Panc1 (cell line): Measurements from ENCODE around the gene GRK1. TPM values are rescaled to one million over a fixed set of nuclear protein-coding genes. Genes with fewer than 3 reads are reported as not detected.

Source experiments
- ATAC-seq: fragments of 200-7000 bp; cut with Tn5 transposase; 2 replicates; pipeline ENCODE4 v1.9.1; 2020; ENCODE audit warnings: mild to moderate bottlenecking, moderate library complexity
- BruUV-seq: library from RNA; stranded (reverse); fragments of 400-500 nt; replicated peaks from 2 replicates; lab custom pipeline; 2021; lab: Mats Ljungman, UMichigan
- CTCF ChIA-PET: fragments of 300-600 bp; sonication (Branson Sonifier 250); formaldehyde crosslinking; loops from one replicate; lab custom pipeline; 2022; ENCODE audit warnings: antibody characterized with exemption; lab: Charles Lee
- POLR2A ChIA-PET: fragments of 300-600 bp; sonication (Branson Sonifier 250); formaldehyde crosslinking; loops from one replicate; lab custom pipeline; 2022; ENCODE audit warnings: antibody characterized with exemption; lab: Charles Lee
- DNase-seq: peaks from one replicate; pipeline ENCODE4 v3.0.0-alpha.2; 2010; ENCODE audit warnings: low read depth, low spot score
- H3K27ac ChIP-seq: 2 replicates; pipeline ENCODE4 v1.5.1; 2011; ENCODE audit warnings: mild to moderate bottlenecking, low read length, inconsistent platforms
- H3K27me3 ChIP-seq: fragments of 200-500 bp; sonication (Bioruptor generic); 2 replicates; pipeline ENCODE4 v1.6.0; 2014; ENCODE audit warnings: low read length, inconsistent platforms; ENCODE audit not compliant: control insufficient read depth, insufficient read depth
- H3K36me3 ChIP-seq: fragments of 200-500 bp; sonication (Bioruptor generic); 2 replicates; pipeline ENCODE4 v1.5.1; 2014; ENCODE audit warnings: inconsistent platforms, mild to moderate bottlenecking, low read length, moderate library complexity; ENCODE audit not compliant: control insufficient read depth, insufficient read depth
- H3K4me1 ChIP-seq: 2 replicates; pipeline ENCODE4 v1.5.1; 2011; ENCODE audit warnings: inconsistent platforms, mild to moderate bottlenecking, low read length, moderate library complexity; ENCODE audit not compliant: control insufficient read depth, insufficient read depth
- H3K4me3 ChIP-seq, 2 experiments: 2 replicates each; pipeline ENCODE4 v1.5.1; 2011 to 2012; ENCODE audit warnings: low read depth in 2 of 2, low read length in 2 of 2, mild to moderate bottlenecking in 2 of 2, inconsistent platforms in 1 of 2, moderate library complexity in 1 of 2
- H3K9me3 ChIP-seq: fragments of 200-500 bp; sonication (Bioruptor generic); 2 replicates; pipeline ENCODE4 v1.5.1; 2014; ENCODE audit warnings: low read depth, mild to moderate bottlenecking, inconsistent platforms, low read length, moderate library complexity; ENCODE audit not compliant: control insufficient read depth, insufficient read depth
- CTCF ChIP-seq: fragments of 450-650 bp; IDR thresholded peaks from 2 replicates; pipeline ENCODE4 v1.5.1; 2017; ENCODE audit warnings: mild to moderate bottlenecking
- POLR2AphosphoS5 ChIP-seq: IDR thresholded peaks from 2 replicates; pipeline ENCODE4 v1.6.1; 2012; ENCODE audit warnings: mild to moderate bottlenecking, low read depth, low read length, moderate library complexity
- SIN3A ChIP-seq: IDR thresholded peaks from 2 replicates; pipeline ENCODE4 v1.6.1; 2012; ENCODE audit warnings: low read depth, mild to moderate bottlenecking, low read length, moderate library complexity, borderline replicate concordance; ENCODE audit not compliant: insufficient read depth
- TCF7L2 ChIP-seq: IDR thresholded peaks from 2 replicates; pipeline ENCODE4 v1.6.1; 2011; ENCODE audit warnings: mild to moderate bottlenecking, low read depth, low read length, inconsistent platforms
- in situ Hi-C: cut with HindIII; loops from 2 replicates; pipeline ENCODE4 v1.10.0; 2016; ENCODE audit warnings: low sequenced_read_pairs, low pct_unique_long_range_greater_than_20kb
- intact Hi-C: fragments of 100-400 bp; cut with micrococcal nuclease; formaldehyde crosslinking; loops from one replicate; pipeline ENCODE4 v1.10.0; 2022; ENCODE audit not compliant: unreplicated experiment
- total RNA-seq: library from RNA; stranded (reverse); gene quantifications from one replicate; pipeline ENCODE4 v1.2.1, GENCODE V29; 2021; ENCODE audit not compliant: unreplicated experiment
- TF ChIP-seq, protein P1 (sequence below), 2 experiments: IDR thresholded peaks; 2 replicates each; pipeline ENCODE4 v1.6.1; 2011 to 2012; ENCODE audit warnings: low read depth in 2 of 2, control low read depth in 1 of 2, low read length in 1 of 2, mild to moderate bottlenecking in 1 of 2, moderate library complexity in 1 of 2; ENCODE audit not compliant: insufficient read depth in 1 of 2

The GRK1 gene
- total RNA-seq, 1 experiment from 2014 or later: 1.8 TPM

DNA sequence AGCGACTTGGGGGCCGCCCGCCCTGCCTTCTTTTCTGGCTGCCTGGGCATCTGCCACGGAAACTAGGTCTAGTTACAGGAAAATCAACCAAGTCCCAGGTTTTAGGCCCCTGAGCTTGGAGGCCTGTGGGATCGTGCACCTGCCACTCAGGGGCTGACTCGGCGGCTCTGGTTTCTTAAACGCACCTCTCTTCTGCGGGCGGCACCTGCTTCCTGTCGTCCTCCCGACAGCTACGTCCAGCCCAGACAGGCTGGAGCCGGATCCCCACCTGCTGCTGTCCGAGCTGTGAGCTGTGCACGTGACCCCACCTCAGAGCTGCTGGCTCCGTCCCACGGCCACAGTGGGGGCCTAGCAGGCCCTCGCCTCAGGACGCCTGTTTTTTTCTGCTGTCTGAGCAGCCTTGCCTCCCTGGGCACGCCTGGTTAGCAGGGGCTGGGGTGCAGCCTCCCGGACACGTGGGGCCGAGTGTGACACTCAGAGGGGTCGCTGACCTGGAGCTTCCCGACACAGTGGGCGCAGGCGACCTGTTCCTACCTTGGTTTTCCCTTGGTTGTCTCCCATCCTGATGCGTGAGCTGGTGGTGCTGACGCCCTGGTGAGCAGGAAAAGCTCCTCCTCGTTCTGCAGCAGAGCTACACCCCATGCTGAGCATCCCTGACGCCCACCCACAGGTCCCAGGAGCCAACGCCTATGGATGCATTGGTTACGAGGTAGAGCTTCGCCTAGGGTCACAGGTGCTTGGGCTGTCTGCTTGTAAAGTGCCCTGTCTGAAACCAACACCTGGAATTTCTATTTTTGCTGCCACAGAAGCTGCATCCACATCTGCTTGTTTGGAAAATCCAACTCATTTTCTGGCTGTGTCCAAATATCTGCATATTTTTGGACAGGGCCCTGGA is 109.5 kb downstream of the GRK1 start:
- Histone ChIP-seq H3K27ac (no peak overlapping the region), H3K4me3 (no peak overlapping the region), H3K27me3 (no peaks in the 10 kb centered on the region), H3K36me3 (no peaks in the 10 kb centered on the region), H3K9me3 (peaks cover 2% of the 10 kb centered on the region; the same call in 1 of the 2 replicates), H3K4me1 (peaks cover 3% of the 10 kb centered on the region; the same call in 1 of the 2 replicates)
- no peak for ATAC-seq
- TF ChIP-seq SIN3A: no peak
- TF ChIP-seq, protein P1, sequence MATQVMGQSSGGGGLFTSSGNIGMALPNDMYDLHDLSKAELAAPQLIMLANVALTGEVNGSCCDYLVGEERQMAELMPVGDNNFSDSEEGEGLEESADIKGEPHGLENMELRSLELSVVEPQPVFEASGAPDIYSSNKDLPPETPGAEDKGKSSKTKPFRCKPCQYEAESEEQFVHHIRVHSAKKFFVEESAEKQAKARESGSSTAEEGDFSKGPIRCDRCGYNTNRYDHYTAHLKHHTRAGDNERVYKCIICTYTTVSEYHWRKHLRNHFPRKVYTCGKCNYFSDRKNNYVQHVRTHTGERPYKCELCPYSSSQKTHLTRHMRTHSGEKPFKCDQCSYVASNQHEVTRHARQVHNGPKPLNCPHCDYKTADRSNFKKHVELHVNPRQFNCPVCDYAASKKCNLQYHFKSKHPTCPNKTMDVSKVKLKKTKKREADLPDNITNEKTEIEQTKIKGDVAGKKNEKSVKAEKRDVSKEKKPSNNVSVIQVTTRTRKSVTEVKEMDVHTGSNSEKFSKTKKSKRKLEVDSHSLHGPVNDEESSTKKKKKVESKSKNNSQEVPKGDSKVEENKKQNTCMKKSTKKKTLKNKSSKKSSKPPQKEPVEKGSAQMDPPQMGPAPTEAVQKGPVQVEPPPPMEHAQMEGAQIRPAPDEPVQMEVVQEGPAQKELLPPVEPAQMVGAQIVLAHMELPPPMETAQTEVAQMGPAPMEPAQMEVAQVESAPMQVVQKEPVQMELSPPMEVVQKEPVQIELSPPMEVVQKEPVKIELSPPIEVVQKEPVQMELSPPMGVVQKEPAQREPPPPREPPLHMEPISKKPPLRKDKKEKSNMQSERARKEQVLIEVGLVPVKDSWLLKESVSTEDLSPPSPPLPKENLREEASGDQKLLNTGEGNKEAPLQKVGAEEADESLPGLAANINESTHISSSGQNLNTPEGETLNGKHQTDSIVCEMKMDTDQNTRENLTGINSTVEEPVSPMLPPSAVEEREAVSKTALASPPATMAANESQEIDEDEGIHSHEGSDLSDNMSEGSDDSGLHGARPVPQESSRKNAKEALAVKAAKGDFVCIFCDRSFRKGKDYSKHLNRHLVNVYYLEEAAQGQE (IDR thresholded peaks at IDR 0.05; ENCODE audit: insufficient read depth in 1 of 2, low read depth in 2 of 2, low read length in 1 of 2): no peak
- no peak for TF ChIP-seq POLR2AphosphoS5
- TF ChIP-seq CTCF: no peak
- TF ChIP-seq TCF7L2: no peak
- intact Hi-C loops (no loop called here), in situ Hi-C loops (no loop called here)
- BruUV-seq: no TSS peak
- ChIA-PET POLR2A (no interaction called here), CTCF (no interaction called here)
- DNase-seq: no peak

GRCh38 chr13:113777311-113778260 is 110.6 kb downstream of the GRK1 start:
- DNase-seq: no peak

More at GRCh38 chr13:113777311-113778260, 110.6 kb downstream of the GRK1 start:
- peak; percentile 49 for ATAC-seq
- TF ChIP-seq POLR2AphosphoS5: no peak
- TF ChIP-seq, protein P1 (IDR thresholded peaks at IDR 0.05; ENCODE audit: insufficient read depth in 1 of 2, low read depth in 2 of 2, low read length in 1 of 2): peak; percentile 78 to 85
- peaks cover 3% of the 10 kb centered on the region; the same call in 1 of the 2 replicates for H3K4me1 ChIP-seq
- no peak overlapping the region for H3K4me3 ChIP-seq
- ChIA-PET POLR2A (no interaction called here), CTCF (no interaction called here)
- in situ Hi-C loops: no loop called here
- no peak overlapping the region for H3K27ac ChIP-seq
- intact Hi-C loops: no loop called here
- H3K27me3 ChIP-seq: no peaks in the 10 kb centered on the region
- H3K36me3 ChIP-seq: no peaks in the 10 kb centered on the region
- BruUV-seq: no TSS peak
- H3K9me3 ChIP-seq: no peaks in the 10 kb centered on the region
